SK-N-SH treated with all-trans-retinoic acid at 6 μM for 48 hours (cell line): ENCODE measurements around the gene B3GNT7.
"Not testable (repeated sequence)": the region's sequence is repeated elsewhere in the genome, so short reads cannot be mapped to it uniquely, and the experiment has no call there.

Experiments used
- ARNTL ChIP-seq: fragments of 450-650 bp; formaldehyde crosslinking; IDR thresholded peaks from 2 replicates; pipeline ENCODE4 v1.5.0; 2020; ENCODE audit warnings: low read depth, mild to moderate bottlenecking, moderate library complexity, borderline replicate concordance
- CREB5 ChIP-seq: fragments of 250-450 bp; sonication (Bioruptor Pico); IDR thresholded peaks from 2 replicates; pipeline ENCODE4 v1.5.1; 2020; ENCODE audit warnings: low read depth, mild to moderate bottlenecking, moderate library complexity
- CSDC2 ChIP-seq: fragments of 250-450 bp; sonication (Bioruptor Pico); IDR thresholded peaks from 2 replicates; pipeline ENCODE4 v1.5.0; 2020; ENCODE audit warnings: mild to moderate bottlenecking, moderate library complexity
- CSRNP3 ChIP-seq: fragments of 250-450 bp; sonication (Bioruptor Pico); IDR thresholded peaks from 2 replicates; pipeline ENCODE4 v1.5.1; 2021; ENCODE audit warnings: mild to moderate bottlenecking, moderate library complexity
- ESRRG ChIP-seq: fragments of 250-450 bp; sonication (Bioruptor Pico); IDR thresholded peaks from 2 replicates; pipeline ENCODE4 v1.6.1; 2021; ENCODE audit warnings: mild to moderate bottlenecking
- PATZ1 ChIP-seq: fragments of 250-450 bp; sonication (Bioruptor Pico); IDR thresholded peaks from 2 replicates; pipeline ENCODE4 v1.8.0; 2020; ENCODE audit warnings: mild to moderate bottlenecking, moderate library complexity, borderline replicate concordance
- TSHZ2 ChIP-seq: fragments of 250-450 bp; sonication (Bioruptor Pico); IDR thresholded peaks from 2 replicates; pipeline ENCODE4 v1.5.0; 2020; ENCODE audit warnings: mild to moderate bottlenecking, moderate library complexity
- ZNF565 ChIP-seq: fragments of 450-650 bp; formaldehyde crosslinking; conservative IDR thresholded peaks from 2 replicates; pipeline ENCODE4 v1.5.0; 2020; ENCODE audit warnings: low read depth, mild to moderate bottlenecking, moderate library complexity
- ZNF8 ChIP-seq: fragments of 450-650 bp; formaldehyde crosslinking; IDR thresholded peaks from 2 replicates; pipeline ENCODE4 v1.5.0; 2020; ENCODE audit warnings: mild to moderate bottlenecking, moderate library complexity

GRCh38 chr2:231430437-231430836 lies 34.9 kb downstream of the B3GNT7 start:
- TF ChIP-seq ZNF565; CREB5 (CRISPR knock-in tag); ARNTL (CRISPR knock-in tag); PATZ1; CSRNP3; ZNF8 (CRISPR knock-in tag); TSHZ2 (CRISPR knock-in tag); ESRRG (CRISPR knock-in tag); CSDC2: not testable (repeated sequence)
